ENCODE data around the gene PKP4.
"Not testable (repeated sequence)": the region's sequence is repeated elsewhere in the genome, so short reads cannot be mapped to it uniquely, and the experiment has no call there.

The PKP4 gene

DNA sequence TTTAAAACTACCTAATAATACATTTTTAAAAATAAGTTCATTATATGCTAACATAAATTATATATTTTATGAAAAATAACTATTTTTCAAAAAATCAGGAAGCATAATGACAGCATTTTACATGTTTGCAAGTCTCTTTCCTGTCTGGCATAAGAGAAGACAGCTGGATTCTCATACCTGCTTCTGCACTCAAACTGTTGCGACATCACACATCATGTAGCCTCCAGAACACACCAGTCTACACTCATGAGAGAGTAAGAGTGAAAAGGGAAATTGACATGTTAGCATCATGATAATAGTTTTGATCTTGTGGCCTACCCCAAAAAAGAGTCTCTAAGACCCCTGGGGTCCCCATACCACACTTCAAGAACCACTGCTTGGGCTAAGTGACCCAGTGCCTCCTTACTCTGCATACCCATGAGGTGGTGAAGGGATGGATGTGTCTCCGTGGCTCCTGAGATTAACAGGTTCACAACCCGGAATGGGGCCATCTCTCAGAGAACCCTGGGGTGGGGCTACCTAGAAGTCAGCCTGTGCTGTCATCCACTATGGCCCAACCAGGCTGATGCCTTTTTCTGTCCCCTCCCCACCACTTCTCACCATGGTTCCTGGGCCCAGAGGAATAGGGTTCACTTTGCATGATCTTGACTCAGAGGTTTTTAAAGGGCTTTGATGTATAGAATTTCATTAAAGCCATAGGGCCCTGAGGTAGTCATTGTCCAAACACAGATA lies 235.8 kb downstream of the PKP4 start:
- no peak for DNase-seq

GRCh38 chr2:158693476-158693875 lies 236.7 kb downstream of the PKP4 start:
- no peak for DNase-seq

GRCh38 chr2:158695305-158695704 lies 238.6 kb downstream of the PKP4 start:
- DNase-seq: no peak

DNA sequence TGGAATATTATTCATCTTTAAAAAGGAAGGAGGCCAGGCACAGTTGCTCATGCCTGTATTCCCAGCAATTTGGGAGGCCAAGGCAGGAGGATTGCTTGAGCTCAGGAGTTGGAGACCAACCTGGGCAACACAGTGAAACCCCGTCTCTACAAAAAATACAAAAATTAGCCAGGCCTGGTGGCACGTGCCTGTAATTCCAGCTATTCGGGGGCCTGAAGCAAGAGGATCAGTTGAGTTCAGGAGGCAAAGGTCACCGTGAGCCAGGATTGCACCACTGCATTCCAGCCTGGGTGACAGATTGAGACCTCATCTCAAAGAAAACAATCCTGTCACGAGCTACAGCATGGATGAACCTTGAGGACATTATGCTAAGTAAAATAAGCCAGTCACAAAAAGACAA lies 239.0 kb downstream of the PKP4 start:
- DNase-seq: not testable (repeated sequence)

- DNase-seq: no peak
These were observed 242.6 kb downstream of the PKP4 start for GRCh38 chr2:158699323-158699722.

DNA sequence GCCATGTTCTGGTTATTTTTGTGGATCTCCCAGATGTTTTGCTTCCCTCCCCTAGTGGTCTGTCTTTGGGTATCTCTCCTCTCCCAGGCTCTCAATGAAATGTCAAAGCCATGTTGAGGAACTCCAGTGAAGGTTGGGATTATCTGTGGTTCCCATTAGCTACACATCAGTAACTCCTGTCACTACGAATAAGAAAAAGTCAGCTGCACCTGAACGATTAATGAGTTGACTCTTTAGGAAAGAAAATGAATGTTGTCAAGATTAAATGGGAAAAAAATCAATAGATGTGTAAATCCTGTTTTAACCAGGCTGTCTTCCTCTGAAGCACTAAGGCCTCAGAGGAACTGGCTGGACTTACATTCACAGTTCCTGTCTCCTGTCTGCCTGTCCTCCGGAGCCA lies 244.3 kb downstream of the PKP4 start:
- no peak for DNase-seq

GRCh38 chr2:158702740-158703139 lies 246.0 kb downstream of the PKP4 start:
- DNase-seq: no peak

DNA sequence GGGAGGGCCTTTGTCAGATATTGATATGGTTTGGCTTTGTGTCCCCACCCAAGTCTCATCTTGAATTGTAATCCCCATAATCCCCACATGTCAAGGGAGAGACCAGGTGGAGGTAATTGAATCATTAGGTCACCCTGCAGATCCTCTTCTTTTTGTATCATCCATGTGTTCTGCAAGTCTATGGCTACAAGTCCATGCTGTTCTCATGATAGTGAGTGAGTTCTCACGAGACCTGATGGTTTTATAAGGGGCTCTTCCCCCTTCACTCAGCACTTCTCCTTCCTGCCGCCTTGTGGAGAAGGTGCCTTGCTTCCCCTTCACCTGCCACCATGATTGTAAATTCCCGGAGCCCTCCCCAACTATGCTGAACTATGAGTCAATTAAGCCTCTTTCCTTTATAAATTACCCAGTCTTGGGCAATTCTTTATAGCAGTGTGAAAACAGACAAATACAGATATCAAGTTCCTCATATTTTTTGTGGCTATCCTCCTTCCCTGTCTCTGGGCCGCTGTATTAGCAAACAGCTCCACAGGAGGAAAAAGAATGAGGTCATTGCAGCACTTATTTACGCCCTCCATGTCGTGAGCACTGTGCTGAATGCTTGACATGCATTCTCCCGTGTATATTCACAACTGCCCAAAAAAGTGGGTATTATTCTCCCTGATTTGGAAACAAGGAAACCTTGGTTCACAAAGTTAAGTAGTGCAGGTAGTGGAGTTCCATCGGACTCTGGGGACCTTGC lies 248.1 kb downstream of the PKP4 start:
- not testable (repeated sequence) for DNase-seq

- no peak for DNase-seq
These were observed 256.2 kb downstream of the PKP4 start for GRCh38 chr2:158712791-158713522.

- no peak for DNase-seq
These were observed 256.9 kb downstream of the PKP4 start for GRCh38 chr2:158713523-158714138.

- no peak for DNase-seq
These were observed 257.7 kb downstream of the PKP4 start for GRCh38 chr2:158714420-158714819.

- DNase-seq: no peak
These were observed 258.6 kb downstream of the PKP4 start for GRCh38 chr2:158715357-158715756.

- DNase-seq: no peak
These were observed 259.5 kb downstream of the PKP4 start for GRCh38 chr2:158716121-158716791.

DNA sequence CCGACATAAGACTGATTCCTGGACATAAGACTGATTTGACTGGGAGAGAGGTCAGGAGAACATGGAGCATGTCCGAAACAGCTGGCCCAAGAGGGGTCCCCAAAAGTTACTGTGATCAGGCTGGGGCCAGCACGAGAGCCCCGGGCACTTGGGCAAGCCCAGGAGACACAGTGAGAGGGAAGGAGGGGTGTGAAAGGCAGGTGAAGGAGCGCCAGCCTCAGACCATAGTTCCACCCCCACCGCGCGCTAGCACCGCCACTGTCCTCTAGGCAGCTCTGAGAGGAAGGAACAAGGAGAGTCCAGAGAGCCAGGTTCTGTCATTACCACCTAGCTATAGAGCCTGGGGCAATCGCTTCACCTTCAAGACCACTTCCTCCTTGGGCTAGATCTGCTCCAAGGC lies 260.2 kb downstream of the PKP4 start:
- no peak for DNase-seq

GRCh38 chr2:158717366-158718195 lies 260.8 kb downstream of the PKP4 start:
- no peak for DNase-seq

DNA sequence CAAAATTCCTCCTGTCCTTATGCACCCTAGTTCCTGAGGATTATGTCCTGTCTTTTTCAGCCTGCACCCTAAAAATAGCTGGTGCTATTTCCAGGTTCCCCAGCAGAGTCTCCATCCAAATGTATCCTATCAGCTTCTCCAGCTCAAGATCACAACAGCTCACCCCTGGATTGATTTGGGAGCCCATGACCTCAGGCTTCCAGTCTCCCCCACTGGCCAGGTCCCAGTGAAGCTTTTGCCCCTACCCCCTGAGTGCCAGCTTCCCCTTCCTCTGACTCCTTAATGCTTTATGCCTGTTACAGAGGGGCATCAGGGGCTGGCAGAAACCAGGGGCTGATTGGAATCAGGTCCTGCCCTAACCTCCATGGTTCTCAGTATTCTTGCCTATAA lies 261.4 kb downstream of the PKP4 start:
- DNase-seq: no peak

DNA sequence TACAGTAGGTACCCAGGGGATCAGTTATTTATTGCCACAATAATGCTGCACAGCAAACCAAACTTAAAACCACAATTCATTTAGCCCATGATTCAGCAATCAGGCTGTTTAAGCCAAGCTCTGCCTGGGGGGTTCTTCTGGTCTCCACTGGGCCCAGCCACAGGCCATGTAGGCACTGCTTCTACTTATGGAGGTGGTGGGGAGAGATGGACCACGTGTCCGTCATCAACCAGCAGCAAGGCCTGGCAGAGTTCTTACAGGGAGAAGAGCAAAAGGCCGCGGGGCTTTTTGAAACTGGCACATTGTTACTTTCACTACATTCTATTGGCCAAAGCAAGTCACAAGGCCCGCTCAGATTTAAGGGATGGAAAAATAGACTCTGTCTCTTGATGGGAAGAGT lies 262.1 kb downstream of the PKP4 start:
- no peak for DNase-seq

DNA sequence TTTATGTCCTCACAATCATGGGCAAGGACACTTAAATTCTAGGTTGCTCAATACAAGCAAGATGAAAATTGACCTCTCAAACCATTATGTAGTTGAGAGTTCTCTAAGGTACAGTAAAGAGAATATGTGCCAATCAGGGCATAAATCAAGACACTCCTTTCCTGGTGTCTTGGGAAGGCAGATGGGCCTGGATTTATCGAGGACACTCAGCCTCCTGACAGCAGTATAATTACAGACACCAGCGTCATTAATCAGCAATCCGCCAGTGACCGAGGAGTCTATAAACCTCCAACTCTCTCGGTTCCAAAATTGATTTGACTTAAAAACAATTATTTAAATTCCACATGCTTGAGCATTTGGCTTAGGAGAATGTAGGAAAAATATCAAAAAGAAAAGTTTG lies 262.7 kb downstream of the PKP4 start:
- DNase-seq: no peak

- DNase-seq: peak; percentile 42
These were observed 265.7 kb downstream of the PKP4 start for GRCh38 chr2:158722266-158723105.

- no peak for DNase-seq
These were observed 266.6 kb downstream of the PKP4 start for GRCh38 chr2:158723181-158723838.
